ENCODE measurements around the gene F12.

GRCh38 chr5:177405805-177406204 is 3.6 kb downstream of the F12 start:
- TF ChIP-seq, protein P1, sequence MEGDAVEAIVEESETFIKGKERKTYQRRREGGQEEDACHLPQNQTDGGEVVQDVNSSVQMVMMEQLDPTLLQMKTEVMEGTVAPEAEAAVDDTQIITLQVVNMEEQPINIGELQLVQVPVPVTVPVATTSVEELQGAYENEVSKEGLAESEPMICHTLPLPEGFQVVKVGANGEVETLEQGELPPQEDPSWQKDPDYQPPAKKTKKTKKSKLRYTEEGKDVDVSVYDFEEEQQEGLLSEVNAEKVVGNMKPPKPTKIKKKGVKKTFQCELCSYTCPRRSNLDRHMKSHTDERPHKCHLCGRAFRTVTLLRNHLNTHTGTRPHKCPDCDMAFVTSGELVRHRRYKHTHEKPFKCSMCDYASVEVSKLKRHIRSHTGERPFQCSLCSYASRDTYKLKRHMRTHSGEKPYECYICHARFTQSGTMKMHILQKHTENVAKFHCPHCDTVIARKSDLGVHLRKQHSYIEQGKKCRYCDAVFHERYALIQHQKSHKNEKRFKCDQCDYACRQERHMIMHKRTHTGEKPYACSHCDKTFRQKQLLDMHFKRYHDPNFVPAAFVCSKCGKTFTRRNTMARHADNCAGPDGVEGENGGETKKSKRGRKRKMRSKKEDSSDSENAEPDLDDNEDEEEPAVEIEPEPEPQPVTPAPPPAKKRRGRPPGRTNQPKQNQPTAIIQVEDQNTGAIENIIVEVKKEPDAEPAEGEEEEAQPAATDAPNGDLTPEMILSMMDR (IDR thresholded peaks at IDR 0.05; ENCODE audit: control extremely low read depth in 1 of 3, insufficient read depth in 1 of 3, low read depth in 1 of 3, low read length in 3 of 3), result no peak
- TF ChIP-seq POLR2A (IDR thresholded peaks at IDR 0.05; ENCODE audit: control extremely low read depth in 1 of 2, low read depth in 2 of 2, low read length in 2 of 2), result no peak
